UCSD-AML1 (cell line): Measurements from ENCODE around the gene SSBP4.
"Not testable (repeated sequence)": the region's sequence is repeated elsewhere in the genome, so short reads cannot be mapped to it uniquely, and the experiment has no call there.

Source experiments
- DNase-seq: peaks from one replicate; lab custom pipeline; 2025; ENCODE audit not compliant: unreplicated experiment; lab: John Stamatoyannopoulos, UW

SSBP4 gene

DNA sequence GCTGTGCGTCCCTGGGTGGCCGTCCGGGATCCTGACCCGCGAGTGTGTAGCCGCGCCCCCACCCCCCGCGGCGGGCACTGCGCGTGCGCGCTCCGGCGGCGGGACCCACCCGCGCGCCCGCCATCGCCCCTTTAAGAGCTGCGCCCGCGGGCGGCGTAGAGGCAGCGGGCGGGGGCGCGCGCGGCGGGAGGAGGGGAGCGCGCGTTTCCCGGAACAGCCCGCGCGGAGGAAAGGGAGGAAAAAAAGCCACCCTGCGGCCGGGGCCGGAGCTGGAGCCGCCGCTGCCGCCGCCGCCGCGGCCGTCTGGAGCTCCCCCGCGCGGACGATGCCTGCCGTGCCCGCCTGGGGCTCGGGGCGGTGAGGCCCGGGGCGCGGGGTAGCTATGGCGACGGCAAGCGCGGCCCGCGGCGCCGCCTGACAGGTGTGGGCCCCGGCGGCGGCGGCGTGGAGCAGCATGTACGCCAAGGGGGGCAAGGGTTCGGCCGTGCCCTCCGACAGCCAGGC is at the start of gene SSBP4:
Gene SSBP4, plus strand, starts transcription at position 204 of the 504 bp plus-strand sequence. Its CDS starts 251 bp downstream, at position 455.
- peak; percentile 91 for DNase-seq

DNA sequence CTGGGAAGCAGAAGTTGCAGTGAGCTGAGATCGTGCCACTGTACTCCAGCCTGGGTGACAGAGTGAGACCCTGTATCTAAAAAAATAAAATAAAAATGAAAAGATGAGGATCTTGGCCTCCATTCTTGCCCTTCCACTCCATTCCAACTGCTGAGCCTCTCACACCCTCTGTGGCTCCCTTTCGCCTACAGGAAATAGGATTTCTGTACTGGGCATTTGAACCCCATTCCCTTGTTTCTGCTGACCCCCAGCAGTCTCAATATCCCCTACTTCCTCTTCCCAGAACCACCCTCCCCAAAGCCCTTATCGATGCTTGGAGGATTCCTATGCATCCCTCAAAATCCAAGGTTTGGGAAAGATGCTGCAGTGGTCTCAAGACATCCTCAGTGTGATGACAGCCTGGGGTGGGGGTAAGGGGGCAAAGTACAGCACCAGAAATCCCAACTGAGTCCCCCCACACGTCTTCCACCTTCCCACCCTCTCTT is 45.7 kb upstream of the SSBP4 start:
- no peak for DNase-seq

DNA sequence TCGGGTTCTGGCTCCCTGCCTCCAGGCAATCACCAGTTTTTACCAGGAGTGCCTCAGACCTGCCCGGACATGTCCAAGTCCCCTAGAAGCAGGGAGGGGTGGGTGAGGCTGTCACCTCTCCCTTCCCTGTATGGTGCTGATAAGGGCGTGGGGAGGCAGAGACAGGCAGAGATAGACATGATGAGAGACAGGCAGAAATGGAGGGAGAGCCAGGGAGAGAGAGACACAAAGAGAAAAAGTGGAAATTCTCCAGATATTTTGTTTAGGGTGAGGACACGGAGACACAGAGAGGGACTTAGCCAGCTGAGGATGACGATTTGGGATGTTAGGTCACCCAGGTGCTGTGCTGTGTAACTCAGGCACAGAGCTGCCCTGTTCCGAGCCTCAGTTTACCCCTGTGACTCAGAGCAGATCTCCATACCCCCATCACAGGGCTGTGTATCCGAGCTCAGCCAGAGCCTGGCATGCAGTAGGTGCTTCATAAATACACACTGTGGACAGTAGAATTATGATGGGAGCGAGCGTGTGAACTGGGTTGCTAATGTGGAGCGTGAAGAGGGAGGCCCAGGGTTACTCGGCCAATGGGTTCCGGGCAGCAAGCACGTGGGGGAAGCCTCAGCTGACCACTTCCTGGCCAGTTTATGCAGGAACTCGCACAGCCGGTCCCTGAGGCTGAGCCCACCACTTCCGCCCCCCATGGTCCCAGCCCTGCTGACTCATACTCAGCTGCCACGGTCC is 45.1 kb upstream of the SSBP4 start:
- peak; percentile 95 for DNase-seq

DNA sequence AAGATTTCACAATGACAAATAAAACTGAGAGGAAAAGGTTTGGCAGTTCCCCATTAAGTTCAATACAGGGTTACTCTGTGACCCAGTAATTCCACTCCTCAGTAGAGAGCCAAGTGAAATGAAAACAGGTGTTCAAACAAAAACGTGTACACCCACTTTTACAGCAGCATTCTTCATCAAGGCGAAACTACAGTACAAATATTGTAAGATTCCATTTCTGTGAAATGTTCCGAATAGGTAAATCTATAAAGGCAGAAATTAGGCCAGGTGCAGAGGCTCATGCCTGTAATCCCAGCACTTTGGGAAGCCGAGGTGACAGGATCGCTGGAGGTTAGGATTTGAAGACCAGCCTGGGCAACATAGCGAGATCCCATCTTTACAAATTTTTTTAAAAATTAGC is 42.2 kb upstream of the SSBP4 start:
- no peak for DNase-seq

DNA sequence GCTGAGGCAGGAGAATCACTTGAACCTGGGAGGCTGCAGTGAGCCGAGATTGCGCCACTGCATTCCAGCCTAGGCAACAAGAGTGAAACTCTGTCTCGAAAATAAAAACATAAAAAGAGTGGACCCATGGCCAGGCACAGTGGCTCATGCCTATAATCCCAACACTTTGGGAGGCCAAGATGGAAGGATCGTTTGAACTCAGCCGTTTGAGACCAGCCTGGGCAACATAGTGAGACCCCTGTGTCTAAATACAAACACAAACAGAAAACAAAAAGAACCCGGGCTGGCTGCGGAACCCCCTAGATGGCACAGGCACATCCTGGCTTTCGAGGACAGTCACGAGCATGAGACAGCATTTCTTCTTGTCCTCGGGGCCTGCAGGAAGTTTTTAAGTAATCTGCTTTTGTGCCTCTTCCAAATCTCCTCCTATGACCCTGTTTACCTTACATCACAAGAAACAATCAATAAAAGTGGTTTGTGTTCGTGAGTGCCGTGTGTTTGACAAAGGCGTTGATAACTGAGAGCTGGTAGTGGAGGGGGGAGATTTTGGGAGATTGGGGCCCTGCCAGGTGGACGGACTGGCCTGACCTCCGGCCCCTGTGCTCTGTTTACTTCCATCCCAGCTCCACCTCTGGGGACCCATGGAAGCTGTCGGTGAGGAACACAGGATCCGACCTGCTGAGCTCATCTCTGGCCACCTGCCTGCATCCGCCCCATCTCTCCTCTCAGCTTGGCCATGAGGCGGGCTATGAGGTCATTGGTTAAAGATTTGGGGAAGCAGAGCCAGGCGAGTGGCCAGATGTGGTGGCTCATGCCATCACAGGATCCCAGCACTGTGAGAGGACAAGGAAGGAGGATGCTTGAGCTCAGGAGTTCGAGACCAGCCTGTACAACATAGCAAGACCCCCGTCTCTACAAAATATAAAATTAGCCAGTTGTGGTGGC is 39.1 kb upstream of the SSBP4 start:
- DNase-seq: no peak

DNA sequence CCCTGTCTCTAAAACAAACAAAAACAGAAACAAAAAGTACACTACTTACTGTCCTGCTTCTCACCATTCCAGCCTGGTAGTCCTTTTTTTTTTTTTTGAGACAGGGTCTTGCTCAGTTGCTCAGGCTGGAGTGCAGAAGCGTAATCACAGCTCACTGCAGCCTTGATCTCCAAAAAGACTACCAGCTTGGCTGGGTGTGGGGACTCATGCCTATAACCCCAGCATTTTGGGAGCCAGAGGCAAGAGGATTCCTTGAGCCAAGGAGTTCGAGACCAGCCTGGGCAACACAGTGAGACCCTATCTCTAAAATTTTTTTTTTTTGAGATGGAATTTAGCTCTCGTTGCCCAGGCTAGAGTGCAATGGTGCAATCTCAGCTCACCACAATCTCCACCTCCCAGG is 38.4 kb upstream of the SSBP4 start:
- DNase-seq: no peak

DNA sequence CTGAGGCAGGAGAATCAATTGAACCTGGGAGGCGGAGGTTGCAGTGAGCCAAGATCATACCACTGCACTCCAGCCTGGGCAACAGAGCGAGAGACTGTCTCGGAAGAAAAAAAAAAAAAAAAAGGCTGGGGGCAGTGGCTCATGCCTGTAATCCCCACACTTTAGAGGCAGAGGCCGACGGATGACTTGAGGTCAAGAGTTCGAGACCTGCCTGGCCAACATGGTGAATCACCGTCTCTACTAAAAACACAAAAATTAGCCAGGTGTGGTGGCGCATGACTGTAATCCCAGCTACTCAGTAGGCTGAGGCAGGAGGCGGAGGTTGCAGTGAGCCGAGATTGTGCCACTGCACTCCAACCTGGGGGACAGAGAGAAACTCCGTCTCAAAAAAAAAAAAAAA is 35.6 kb upstream of the SSBP4 start:
- DNase-seq: not testable (repeated sequence)

DNA sequence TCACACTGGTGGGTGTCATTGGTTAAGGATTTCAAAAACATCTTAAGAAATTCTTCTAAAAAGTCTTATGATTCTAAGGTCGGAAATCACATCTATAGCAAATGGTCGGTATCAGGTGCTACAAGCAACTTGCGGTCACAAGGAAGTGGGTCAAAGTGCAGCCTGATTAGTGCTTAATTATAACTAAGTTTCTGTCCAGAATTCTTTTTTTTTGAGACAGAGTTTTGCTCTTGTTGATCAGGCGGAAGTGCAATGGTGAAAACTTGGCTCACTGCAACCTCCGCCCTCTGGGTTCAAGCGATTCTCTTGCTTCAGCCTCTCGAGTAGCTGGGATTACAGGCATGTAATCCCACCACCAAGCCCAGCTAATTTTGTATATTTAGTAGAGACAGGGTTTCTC is 34.4 kb upstream of the SSBP4 start:
- no peak for DNase-seq

DNA sequence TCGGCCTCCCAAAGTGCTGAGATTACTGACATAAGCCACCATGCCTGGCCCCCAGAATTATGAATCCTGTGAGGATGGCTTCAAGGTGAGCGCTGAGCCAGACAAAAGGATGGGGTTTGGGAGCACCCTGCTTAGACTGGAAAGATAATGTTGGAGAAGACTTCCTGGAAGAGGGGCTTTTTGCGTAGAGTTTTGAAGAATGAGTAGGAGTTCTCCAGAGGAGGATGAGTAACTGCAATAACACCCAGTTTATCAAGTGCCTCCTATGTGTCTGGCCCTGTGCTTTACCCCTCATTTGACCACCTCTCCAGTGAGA is 33.9 kb upstream of the SSBP4 start:
- DNase-seq: no peak

DNA sequence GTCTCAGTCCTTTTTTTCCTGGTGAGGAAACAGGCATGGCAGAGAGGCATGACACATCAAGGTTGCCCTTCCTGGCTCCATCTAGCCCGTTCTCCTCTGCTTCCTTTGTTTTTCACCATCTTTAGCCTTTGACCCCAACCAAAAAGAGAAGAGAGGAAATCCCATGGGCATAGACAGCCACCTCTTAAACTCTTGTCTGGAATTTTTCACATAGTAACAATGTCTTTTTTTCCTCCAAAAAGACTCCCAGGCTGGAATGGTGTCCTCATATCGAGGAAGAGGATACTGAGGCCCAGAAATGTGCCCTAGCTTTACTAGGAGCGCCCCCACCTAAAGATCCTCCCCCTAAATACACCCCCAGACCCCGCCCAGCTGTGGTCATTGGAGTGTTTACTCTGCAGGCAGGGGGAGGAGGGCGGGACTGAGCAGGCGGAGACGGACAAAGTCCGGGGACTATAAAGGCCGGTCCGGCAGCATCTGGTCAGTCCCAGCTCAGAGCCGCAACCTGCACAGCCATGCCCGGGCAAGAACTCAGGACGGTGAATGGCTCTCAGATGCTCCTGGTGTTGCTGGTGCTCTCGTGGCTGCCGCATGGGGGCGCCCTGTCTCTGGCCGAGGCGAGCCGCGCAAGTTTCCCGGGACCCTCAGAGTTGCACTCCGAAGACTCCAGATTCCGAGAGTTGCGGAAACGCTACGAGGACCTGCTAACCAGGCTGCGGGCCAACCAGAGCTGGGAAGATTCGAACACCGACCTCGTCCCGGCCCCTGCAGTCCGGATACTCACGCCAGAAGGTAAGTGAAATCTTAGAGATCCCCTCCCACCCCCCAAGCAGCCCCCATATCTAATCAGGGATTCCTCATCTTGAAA is 33.3 kb upstream of the SSBP4 start, which contains the start of gene GDF15:
Gene GDF15, plus strand, starts transcription at position 484 of the 868 bp plus-strand sequence. Its CDS starts 32 bp downstream, at position 516.
- DNase-seq: peak; percentile 49

DNA sequence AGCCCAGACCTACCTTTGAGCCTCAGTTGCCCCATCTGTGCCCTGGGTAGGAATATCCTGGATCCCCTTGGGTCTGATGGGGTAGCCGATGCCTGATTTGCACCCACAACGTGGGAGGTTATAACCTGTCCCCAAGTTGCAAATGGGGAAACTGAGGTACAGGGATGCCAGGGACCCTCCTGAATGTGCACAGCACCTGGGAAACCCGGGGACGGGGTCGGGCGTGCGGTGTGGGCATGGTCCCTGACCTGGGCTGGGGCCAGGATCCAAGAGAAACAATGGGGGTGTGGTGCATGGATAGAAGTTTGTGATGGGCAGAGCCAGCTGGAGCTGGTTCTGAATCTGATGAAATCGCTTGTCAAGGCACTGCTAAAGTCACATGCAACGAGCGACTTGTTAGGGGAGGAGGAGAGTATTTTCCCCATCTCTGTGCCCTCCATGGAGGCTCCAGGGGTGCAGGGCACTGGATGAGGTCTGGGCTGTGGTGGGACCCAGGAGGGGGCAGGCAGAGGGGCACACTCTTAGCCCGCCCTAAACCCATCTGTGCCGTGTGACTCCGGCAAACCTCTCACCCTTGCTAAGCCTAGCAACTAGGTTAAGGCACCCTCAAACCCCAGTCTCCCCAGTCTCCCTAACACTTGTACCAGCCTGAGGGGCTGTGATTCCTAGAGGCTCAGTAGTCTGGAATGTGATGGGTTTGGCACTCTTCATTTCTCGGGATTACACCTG is 32.5 kb upstream of the SSBP4 start:
- no peak for DNase-seq

DNA sequence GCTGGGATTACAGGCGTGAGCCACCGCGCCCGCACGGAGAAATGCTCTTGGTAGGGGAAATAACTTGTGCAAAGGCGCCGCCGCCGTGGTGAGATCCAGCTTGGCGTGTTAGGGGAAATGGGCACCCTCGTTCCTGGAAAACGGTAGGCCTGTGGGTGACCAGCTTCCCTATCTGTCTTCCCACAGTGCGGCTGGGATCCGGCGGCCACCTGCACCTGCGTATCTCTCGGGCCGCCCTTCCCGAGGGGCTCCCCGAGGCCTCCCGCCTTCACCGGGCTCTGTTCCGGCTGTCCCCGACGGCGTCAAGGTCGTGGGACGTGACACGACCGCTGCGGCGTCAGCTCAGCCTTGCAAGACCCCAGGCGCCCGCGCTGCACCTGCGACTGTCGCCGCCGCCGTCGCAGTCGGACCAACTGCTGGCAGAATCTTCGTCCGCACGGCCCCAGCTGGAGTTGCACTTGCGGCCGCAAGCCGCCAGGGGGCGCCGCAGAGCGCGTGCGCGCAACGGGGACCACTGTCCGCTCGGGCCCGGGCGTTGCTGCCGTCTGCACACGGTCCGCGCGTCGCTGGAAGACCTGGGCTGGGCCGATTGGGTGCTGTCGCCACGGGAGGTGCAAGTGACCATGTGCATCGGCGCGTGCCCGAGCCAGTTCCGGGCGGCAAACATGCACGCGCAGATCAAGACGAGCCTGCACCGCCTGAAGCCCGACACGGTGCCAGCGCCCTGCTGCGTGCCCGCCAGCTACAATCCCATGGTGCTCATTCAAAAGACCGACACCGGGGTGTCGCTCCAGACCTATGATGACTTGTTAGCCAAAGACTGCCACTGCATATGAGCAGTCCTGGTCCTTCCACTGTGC is 30.9 kb upstream of the SSBP4 start:
- peak; percentile 87 for DNase-seq

DNA sequence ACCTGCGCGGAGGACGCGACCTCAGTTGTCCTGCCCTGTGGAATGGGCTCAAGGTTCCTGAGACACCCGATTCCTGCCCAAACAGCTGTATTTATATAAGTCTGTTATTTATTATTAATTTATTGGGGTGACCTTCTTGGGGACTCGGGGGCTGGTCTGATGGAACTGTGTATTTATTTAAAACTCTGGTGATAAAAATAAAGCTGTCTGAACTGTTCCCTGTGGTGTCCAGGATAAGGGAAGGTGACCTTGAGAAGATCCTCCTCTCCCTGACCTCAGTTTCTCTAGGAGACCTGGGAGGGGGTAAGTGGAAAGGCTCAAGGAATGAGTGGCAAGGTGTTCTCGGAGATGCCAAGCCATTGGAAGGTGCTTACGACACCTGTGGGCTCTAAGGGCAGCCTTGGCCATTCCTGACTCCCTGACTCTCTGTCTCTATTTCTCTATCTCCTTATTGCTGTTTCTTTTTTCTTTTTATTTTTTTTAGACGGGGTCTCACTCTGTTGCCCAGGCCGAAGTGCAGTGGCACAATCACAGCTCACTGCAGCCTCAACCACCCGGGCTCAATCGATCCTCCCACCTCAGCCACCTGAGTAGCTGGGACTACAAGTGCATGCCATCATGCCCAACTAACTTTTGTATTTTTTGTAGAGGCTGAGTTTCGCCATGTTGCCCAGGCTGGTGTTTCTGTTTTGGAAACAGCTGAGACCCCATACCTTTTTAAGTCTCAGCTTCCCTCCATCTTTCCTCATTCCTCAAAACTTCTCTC is 30.1 kb upstream of the SSBP4 start:
- no peak for DNase-seq

DNA sequence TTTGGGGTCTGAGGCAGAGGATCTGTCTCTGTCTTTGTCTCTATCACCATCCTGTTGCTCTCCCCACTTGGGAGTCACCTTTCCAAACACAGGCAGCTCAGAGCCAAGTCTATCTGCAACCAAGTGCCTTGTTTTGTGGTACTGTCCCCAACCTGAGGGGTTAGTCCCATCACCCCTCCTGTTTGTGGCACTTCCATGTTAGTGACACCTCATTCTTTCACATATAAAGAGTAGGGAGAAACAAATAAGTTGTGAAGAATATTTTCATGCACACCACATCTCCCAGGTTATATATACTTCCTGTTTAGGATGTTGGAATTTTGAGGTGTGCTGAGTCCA is 29.5 kb upstream of the SSBP4 start:
- DNase-seq: no peak

DNA sequence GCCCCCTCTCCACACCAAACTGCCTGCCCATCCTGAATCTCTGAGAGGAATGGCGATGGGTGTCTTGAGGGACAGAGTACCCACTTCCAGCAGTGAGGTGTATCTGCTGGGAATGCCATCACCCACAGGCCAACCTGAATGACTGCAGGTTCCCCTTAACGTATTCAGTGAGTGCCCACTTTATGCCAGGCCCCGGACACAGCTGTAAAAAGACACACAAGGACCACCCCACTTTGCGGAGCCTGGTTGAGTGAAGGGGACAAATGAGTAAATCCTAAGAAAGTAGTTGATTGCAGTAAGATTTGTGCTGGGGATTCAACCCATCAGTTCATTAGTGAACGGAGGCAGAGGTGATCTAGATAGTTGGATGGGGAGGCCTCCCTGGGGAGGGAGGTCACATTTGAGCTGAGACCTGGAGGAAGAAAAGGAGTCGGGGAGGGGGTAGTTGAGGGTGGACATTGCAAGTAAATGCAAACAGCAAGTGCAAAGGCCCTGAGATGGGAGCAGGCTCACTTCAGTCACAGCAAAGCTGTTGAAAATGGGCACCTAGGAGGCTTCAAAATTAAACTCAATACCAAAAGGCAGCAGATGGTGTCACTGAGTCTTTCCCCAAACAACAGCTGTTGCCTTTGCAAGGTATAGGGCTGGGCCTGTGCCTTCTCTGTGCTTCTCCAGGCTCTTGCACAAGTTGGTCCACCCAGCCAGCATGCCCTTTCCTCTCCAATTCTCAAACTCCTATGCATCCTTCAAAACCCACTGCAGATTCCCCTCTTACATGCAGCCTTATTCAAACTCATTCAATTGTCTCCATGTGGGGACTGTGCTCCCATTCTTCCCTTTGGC is 28.9 kb upstream of the SSBP4 start:
- no peak for DNase-seq

DNA sequence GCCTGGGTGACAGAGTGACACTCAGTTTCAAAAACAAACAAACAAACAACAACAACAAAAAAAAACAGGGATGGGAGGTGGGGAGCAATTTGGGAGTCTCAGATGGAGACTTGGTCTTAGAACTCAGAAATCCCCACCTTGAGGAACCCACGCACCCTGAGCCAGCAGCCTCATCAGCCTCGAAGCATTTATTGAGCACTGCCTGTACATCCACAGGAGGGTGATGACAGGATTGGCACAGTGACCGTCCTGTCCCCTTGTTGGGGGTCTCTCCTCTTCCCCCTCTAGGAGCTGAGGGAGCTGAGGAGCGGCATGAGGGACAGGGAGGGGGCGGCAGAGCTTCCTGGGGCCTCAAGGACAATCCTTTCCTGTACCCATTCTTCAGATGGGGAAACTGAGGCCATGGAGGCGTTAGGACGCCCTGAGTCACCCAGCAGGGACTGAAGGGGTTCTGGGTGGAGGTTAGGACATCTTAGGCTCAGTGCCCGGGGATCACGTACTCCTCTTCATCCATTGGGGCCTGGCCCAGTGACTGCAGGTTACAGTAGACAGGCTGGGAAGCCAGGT is 27.6 kb upstream of the SSBP4 start:
- DNase-seq: no peak

DNA sequence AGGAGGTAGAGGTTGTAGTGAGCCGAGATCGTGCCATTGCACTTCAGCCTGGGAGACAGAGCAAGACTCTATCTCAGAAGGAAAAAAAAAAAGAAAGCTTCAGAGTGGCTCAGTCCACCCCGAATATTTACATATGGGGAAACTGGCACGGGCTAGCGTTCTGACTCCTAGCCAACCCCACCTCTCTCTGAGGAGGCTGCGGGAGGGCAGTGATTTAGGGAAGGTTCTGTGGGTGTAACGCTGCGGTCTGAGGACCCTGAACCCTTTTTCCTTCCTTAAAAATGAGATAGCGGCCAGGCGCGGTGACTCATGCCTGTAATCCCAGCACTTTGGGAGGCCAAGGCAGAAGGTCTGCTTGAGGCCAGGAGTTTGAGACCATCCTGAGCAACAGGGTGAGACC is 26.8 kb upstream of the SSBP4 start:
- peak; percentile 59 for DNase-seq
